Caco-2 (cell line): Measurements from ENCODE around the gene SDK2. TPM values are rescaled to one million over a fixed set of nuclear protein-coding genes. Genes with fewer than 3 reads are reported as not detected.

Source experiments
- BruUV-seq: library from RNA; stranded (reverse); fragments of 400-500 nt; replicated peaks from 2 replicates; lab custom pipeline; 2021; lab: Mats Ljungman, UMichigan
- CTCF ChIA-PET: fragments of 300-600 bp; sonication (Branson Sonifier 250); formaldehyde crosslinking; loops from one replicate; lab custom pipeline; 2022; ENCODE audit warnings: antibody characterized with exemption; lab: Charles Lee
- POLR2A ChIA-PET: fragments of 300-600 bp; sonication (Branson Sonifier 250); formaldehyde crosslinking; loops from one replicate; lab custom pipeline; 2022; ENCODE audit warnings: antibody characterized with exemption; lab: Charles Lee
- DNase-seq, 2 experiments: peaks; one replicate each; pipeline versions ENCODE4 v3.0.0 to v3.0.0-alpha.2; 2020 to 2022
- H3K27me3 ChIP-seq: replicated peaks from 2 replicates; pipeline ENCODE4 v1.6.0; 2011; ENCODE audit warnings: low read length; ENCODE audit not compliant: control insufficient read depth, insufficient read depth
- H3K36me3 ChIP-seq: 2 replicates; pipeline ENCODE4 v1.5.1; 2011; ENCODE audit warnings: low read length; ENCODE audit not compliant: control insufficient read depth, insufficient read depth
- H3K4me1 ChIP-seq: fragments of 250-450 bp; sonication (Bioruptor Pico); 2 replicates; pipeline ENCODE4 v1.5.1; 2020; ENCODE audit warnings: mild to moderate bottlenecking
- H3K4me3 ChIP-seq: 2 replicates; pipeline ENCODE4 v1.5.1; 2011; ENCODE audit warnings: low read depth, mild to moderate bottlenecking, control low read depth, low read length
- H3K9me3 ChIP-seq: fragments of 250-450 bp; sonication (Bioruptor Pico); 2 replicates; pipeline ENCODE4 v1.5.1; 2020; ENCODE audit warnings: mild to moderate bottlenecking, moderate library complexity
- H3K27ac Mint-ChIP-seq: one replicate; pipeline ENCODE4 v1.8.0; 2022; ENCODE audit warnings: mixed read lengths; ENCODE audit not compliant: unreplicated experiment
- H3K27me3 Mint-ChIP-seq: one replicate; pipeline ENCODE4 v1.8.0; 2022; ENCODE audit warnings: mixed read lengths; ENCODE audit not compliant: insufficient read depth, unreplicated experiment
- H3K36me3 Mint-ChIP-seq: one replicate; pipeline ENCODE4 v1.8.0; 2022; ENCODE audit warnings: mild to moderate bottlenecking, mixed read lengths; ENCODE audit not compliant: insufficient read depth, unreplicated experiment
- H3K4me1 Mint-ChIP-seq: one replicate; pipeline ENCODE4 v1.8.0; 2022; ENCODE audit warnings: low read depth, mixed read lengths; ENCODE audit not compliant: unreplicated experiment
- H3K4me3 Mint-ChIP-seq: one replicate; pipeline ENCODE4 v1.8.0; 2022; ENCODE audit warnings: mild to moderate bottlenecking, moderate library complexity, mixed read lengths; ENCODE audit not compliant: unreplicated experiment
- H3K9me3 Mint-ChIP-seq: one replicate; pipeline ENCODE4 v1.8.0; 2022; ENCODE audit warnings: mixed read lengths; ENCODE audit not compliant: unreplicated experiment
- CTCF ChIP-seq, 2 experiments: fragments of 200-600 bp in 1 of 2; IDR thresholded peaks; 1 replicate in 1 of 2; 2 replicates in 1 of 2; pipeline versions ENCODE4 v1.5.1 to v1.8.0; 2011 to 2022; ENCODE audit warnings: antibody characterized with exemption in 1 of 2, control low read depth in 1 of 2, inconsistent platforms in 1 of 2, low read depth in 1 of 2, low read length in 1 of 2, mild to moderate bottlenecking in 1 of 2, moderate library complexity in 1 of 2; ENCODE audit not compliant: insufficient read depth in 1 of 2, severe bottlenecking in 1 of 2, unreplicated experiment in 1 of 2
- intact Hi-C: fragments of 100-400 bp; cut with micrococcal nuclease; formaldehyde crosslinking; loops from one replicate; pipeline ENCODE4 v1.10.0; 2022; ENCODE audit not compliant: unreplicated experiment
- total RNA-seq: library from RNA; stranded (reverse); gene quantifications from 2 replicates; pipeline ENCODE4 v1.2.3, GENCODE V29; 2022

SDK2 gene
- total RNA-seq, 1 experiment from 2014 or later = 0.09 TPM

- POLR2A ChIA-PET = interaction anchor here (0.6 kb wide), 1 partner anchor 30 kb away, joined by 3 read pairs; no protein-coding TSS in a partner anchor
- CTCF ChIA-PET = no interaction called here
- Histone ChIP-seq H3K36me3 (no peaks in the 10 kb centered on the region), H3K9me3 (no peaks in the 10 kb centered on the region), H3K27me3 (no peaks in the 10 kb centered on the region), H3K4me3 (no peak overlapping the region), H3K4me1 (peaks cover 6% of the 10 kb centered on the region; the same call in 1 of the 2 replicates)
- peaks cover 11% of the 10 kb centered on the region for H3K4me1 Mint-ChIP-seq
- no peaks in the 10 kb centered on the region for H3K9me3 Mint-ChIP-seq
- no peaks in the 10 kb centered on the region for H3K27me3 Mint-ChIP-seq
- intact Hi-C loops = no loop called here
- TF ChIP-seq CTCF (IDR thresholded peaks at IDR 0.05; ENCODE audit: insufficient read depth in 1 of 2, low read depth in 1 of 2, low read length in 1 of 2, severe bottlenecking in 1 of 2, unreplicated experiment in 1 of 2) = no peak
- no peak overlapping the region for H3K27ac Mint-ChIP-seq
- no peak overlapping the region for H3K4me3 Mint-ChIP-seq
- BruUV-seq = no TSS peak
- H3K36me3 Mint-ChIP-seq = no peaks in the 10 kb centered on the region
- DNase-seq = no peak
Observed at GRCh38 chr17:73357318-73357717, 286.9 kb downstream of the SDK2 start.

DNA sequence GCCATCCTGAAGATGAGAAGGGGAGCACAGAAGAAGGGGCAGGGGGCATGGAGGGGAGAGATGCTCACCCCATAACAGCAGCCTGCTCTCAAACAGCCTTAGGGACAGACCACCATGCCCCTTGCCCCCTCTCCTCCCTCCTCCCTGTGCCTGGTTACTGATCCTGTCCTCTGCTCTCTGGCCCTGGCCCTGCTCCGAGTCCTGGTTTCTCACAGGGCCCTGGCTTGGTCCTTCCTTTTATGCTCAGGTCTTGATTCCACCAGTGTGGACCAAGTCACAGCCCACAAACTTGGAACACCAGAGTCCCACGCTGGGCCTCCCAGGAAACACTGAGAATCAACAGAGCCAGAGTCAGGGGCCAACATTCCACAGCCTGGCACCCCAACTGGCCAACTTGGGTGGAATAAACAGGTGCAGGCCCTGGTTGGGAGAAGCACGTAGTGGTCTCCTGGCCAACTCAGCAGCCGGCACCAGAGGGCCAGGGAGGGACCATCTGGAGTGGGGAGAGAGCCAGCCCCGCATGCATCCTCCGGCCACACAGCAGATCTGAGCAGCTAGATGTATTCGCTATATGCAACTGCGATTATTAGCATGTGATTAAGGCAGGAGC is 287.6 kb downstream of the SDK2 start:
- Mint-ChIP-seq H3K27ac (no peak overlapping the region), H3K4me1 (peaks cover 11% of the 10 kb centered on the region), H3K9me3 (no peaks in the 10 kb centered on the region), H3K36me3 (no peaks in the 10 kb centered on the region), H3K27me3 (no peaks in the 10 kb centered on the region), H3K4me3 (no peak overlapping the region)
- no peak for TF ChIP-seq CTCF (IDR thresholded peaks at IDR 0.05; ENCODE audit: insufficient read depth in 1 of 2, low read depth in 1 of 2, low read length in 1 of 2, severe bottlenecking in 1 of 2, unreplicated experiment in 1 of 2)
- Histone ChIP-seq H3K36me3 (no peaks in the 10 kb centered on the region), H3K9me3 (no peaks in the 10 kb centered on the region), H3K27me3 (no peaks in the 10 kb centered on the region), H3K4me1 (peaks cover 6% of the 10 kb centered on the region; the same call in 1 of the 2 replicates), H3K4me3 (no peak overlapping the region)
- CTCF ChIA-PET = no interaction called here
- no TSS peak for BruUV-seq
- POLR2A ChIA-PET = no interaction called here
- intact Hi-C loops = no loop called here
- DNase-seq = no peak

DNA sequence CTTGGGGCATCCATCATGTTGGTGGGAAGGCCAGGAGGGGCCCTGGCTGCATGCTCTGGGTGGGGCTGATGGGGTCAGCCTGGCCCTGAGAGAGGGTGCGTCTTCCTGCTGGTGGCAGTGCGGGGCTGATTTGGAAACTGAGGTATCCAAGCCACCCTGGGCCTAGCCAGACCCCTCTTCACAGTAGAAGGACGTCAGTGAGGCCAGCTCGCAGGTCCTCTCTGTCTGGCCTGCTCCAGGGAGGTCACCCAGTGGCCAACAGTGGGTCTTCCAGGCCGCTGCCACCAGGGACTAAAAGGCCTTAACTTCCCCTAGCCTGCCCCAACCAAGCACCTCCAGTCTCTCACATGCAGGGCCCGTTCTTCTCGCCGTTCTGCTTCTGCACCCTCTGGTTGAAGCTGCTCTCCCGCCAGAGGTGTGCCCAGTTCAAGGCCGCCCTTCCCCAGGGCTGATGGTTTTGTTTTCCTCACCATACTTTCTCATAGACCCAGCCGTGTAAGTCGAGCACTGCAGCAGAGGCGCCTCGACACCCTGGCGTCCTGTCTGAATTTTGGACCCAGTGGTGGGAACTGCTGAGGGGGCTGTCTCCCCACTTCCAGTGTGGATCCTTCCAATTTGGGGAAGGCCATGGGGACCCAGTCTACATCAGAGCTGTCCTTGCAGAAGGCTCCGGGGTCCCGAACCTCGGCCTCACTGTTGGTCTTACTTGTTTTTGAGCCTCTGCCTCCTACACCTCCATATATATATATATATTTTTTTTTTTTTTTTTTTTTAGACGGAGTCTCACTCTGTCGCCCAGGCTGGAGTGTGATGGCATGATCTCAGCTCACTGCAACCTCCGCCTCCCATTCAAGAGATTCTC is 289.6 kb downstream of the SDK2 start:
- no peak for DNase-seq
- no peaks in the 10 kb centered on the region for H3K9me3 Mint-ChIP-seq
- no peaks in the 10 kb centered on the region for H3K9me3 ChIP-seq
- POLR2A ChIA-PET = interaction anchor here (0.6 kb wide), 2 partner anchors 11 to 44 kb away, joined by 3 read pairs; no protein-coding TSS in a partner anchor
- H3K27me3 ChIP-seq = no peaks in the 10 kb centered on the region
- TF ChIP-seq CTCF (IDR thresholded peaks at IDR 0.05; ENCODE audit: insufficient read depth in 1 of 2, low read depth in 1 of 2, low read length in 1 of 2, severe bottlenecking in 1 of 2, unreplicated experiment in 1 of 2) = no peak
- H3K27me3 Mint-ChIP-seq = no peaks in the 10 kb centered on the region
- CTCF ChIA-PET = no interaction called here
- H3K4me1 ChIP-seq = peaks cover 3% of the 10 kb centered on the region; the same call in 1 of the 2 replicates
- H3K4me3 ChIP-seq = no peak overlapping the region
- no peaks in the 10 kb centered on the region for H3K36me3 ChIP-seq
- no peaks in the 10 kb centered on the region for H3K36me3 Mint-ChIP-seq
- intact Hi-C loops = no loop called here
- H3K4me3 Mint-ChIP-seq = no peak overlapping the region
- peaks cover 3% of the 10 kb centered on the region for H3K4me1 Mint-ChIP-seq
- no TSS peak for BruUV-seq
- no peak overlapping the region for H3K27ac Mint-ChIP-seq
